Measurements from ENCODE around the gene EIF4E3. TPM values are rescaled to one million over a fixed set of nuclear protein-coding genes. Genes with fewer than 3 reads are reported as not detected.

EIF4E3 gene
- total and polyA plus RNA-seq, 10 of the 15 experiments (the other 5 are each of a cell fraction or from before 2014, with no cell fraction given) = 0.05 to 0.38 (median 0.16) TPM; not detected in 1

DNA sequence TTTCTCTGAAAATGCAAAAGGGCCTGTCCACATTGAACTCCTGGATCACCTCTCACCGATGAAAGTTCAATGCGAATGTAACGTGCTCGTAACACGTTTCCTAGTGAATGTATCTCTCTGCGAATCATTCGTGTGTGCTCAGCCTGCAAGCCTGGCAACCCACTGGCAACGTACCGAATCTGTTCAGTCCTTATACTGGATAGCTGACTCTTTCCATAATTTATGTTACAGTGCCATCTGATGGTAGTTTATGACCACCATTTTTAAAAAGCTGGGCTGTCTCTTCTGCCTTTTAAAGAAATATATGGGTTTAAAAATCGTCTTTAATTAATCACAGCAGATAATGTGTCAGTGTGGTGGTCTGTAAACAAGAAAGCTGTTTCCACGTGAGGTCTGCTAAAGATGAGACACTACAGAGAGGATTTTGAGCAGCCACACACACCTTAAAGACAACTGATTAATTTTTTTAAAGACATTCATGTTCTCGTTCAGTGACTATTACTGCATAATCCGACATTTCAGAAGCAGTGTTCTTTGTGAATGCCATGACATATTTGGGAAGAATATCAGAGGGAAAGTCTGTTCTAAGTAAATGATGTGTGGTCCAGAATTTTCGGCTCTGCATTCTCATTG is 72.3 kb downstream of the EIF4E3 start (continued):
- no peak for TF ChIP-seq PKNOX1 (IDR thresholded peaks at IDR 0.05)
- no peak for TF ChIP-seq LARP7 (IDR thresholded peaks at IDR 0.05)
- no peak for TF ChIP-seq RELB (IDR thresholded peaks at IDR 0.05; ENCODE audit: low read depth)
- TF ChIP-seq TCF3 (IDR thresholded peaks at IDR 0.05; ENCODE audit: borderline replicate concordance, insufficient read depth, low read depth, low read length) = no peak
- TF ChIP-seq CREM (IDR thresholded peaks at IDR 0.05; ENCODE audit: low read depth) = no peak
- no peak for TF ChIP-seq NR2C1 (IDR thresholded peaks at IDR 0.05)

- DNase-seq (ENCODE audit: low read depth, low spot score) (no peak), ATAC-seq (no peak), FAIRE-seq (no peak)
- intact Hi-C loops (cut with micrococcal nuclease; ENCODE audit: unreplicated experiment) = loop anchor here (1.0 to 5.0 kb wide), 4 partner anchors 645 to 1587 kb away; no protein-coding TSS in a partner anchor
- H3K4me1 ChIP-seq (ENCODE audit: control insufficient read depth, insufficient read depth, low read length) = no peaks in the 10 kb centered on the region
- no peaks in the 10 kb centered on the region for H4K20me1 ChIP-seq (ENCODE audit: control insufficient read depth, insufficient read depth)
- H3K79me2 ChIP-seq (ENCODE audit: control insufficient read depth, insufficient read depth, low read length) = no peaks in the 10 kb centered on the region
- H3K9ac ChIP-seq (ENCODE audit: control insufficient read depth, insufficient read depth, low read length) = no peak overlapping the region
- in situ Hi-C loops (cut with MboI) = loop anchor here (10.0 kb wide), 1 partner anchor 1097 kb away; no protein-coding TSS in a partner anchor
- ChIA-PET POLR2A (no interaction called here), SMC1A (ENCODE audit: uncharacterized antibody, unreplicated experiment) (no interaction called here), CTCF (interaction anchor here (0.6 to 1.8 kb wide), 3 partner anchors 500 to 1101 kb away, joined by 3 to 7 read pairs (median 4); no protein-coding TSS in a partner anchor), RAD21 (ENCODE audit: unreplicated experiment) (interaction anchor here (1.5 kb wide), 1 partner anchor 645 kb away, joined by 4 read pairs; no protein-coding TSS in a partner anchor)
- H2AFZ ChIP-seq (ENCODE audit: control insufficient read depth, low read depth, low read length) = no peak overlapping the region
- H3K4me3 ChIP-seq = no peak overlapping the region
- no peaks in the 10 kb centered on the region for H3K9me3 ChIP-seq (replicated peaks; ENCODE audit: control insufficient read depth, insufficient read depth, low read length)
- H3K27me3 ChIP-seq (replicated peaks in 1 of 2; ENCODE audit: control insufficient read depth in 2 of 2, insufficient read depth in 2 of 2, low read length in 1 of 2) = peaks cover 0 to 2% of the 10 kb centered on the region in 2 experiments; a peak in 1 of 4 replicates
- WGBS (ENCODE audit: insufficient coverage, insufficient replicate concordance, low lambda C conversion rate, missing lambda C conversion rate) = 37% methylated on average over 6 of the region's 6 CpGs
- no peaks in the 10 kb centered on the region for H3K36me3 ChIP-seq (ENCODE audit: control insufficient read depth in 2 of 2, insufficient read depth in 2 of 2, low read length in 1 of 2)
- no peak overlapping the region for H3K4me2 ChIP-seq (ENCODE audit: control insufficient read depth, insufficient read depth)
- no peak overlapping the region for H3K27ac ChIP-seq (ENCODE audit: control insufficient read depth, insufficient read depth)
- BruUV-seq (replicated peaks) = no TSS peak
- TF ChIP-seq CREM (IDR thresholded peaks at IDR 0.05; ENCODE audit: low read depth) = no peak
- TF ChIP-seq, protein P1, sequence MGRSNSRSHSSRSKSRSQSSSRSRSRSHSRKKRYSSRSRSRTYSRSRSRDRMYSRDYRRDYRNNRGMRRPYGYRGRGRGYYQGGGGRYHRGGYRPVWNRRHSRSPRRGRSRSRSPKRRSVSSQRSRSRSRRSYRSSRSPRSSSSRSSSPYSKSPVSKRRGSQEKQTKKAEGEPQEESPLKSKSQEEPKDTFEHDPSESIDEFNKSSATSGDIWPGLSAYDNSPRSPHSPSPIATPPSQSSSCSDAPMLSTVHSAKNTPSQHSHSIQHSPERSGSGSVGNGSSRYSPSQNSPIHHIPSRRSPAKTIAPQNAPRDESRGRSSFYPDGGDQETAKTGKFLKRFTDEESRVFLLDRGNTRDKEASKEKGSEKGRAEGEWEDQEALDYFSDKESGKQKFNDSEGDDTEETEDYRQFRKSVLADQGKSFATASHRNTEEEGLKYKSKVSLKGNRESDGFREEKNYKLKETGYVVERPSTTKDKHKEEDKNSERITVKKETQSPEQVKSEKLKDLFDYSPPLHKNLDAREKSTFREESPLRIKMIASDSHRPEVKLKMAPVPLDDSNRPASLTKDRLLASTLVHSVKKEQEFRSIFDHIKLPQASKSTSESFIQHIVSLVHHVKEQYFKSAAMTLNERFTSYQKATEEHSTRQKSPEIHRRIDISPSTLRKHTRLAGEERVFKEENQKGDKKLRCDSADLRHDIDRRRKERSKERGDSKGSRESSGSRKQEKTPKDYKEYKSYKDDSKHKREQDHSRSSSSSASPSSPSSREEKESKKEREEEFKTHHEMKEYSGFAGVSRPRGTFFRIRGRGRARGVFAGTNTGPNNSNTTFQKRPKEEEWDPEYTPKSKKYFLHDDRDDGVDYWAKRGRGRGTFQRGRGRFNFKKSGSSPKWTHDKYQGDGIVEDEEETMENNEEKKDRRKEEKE (IDR thresholded peaks at IDR 0.05) = no peak
- TF ChIP-seq MTA2 (IDR thresholded peaks at IDR 0.05; ENCODE audit: low read depth) = no peak
- TF ChIP-seq BCL11A (IDR thresholded peaks at IDR 0.05; ENCODE audit: low read depth, low read length) = no peak
- TF ChIP-seq SIX5 (IDR thresholded peaks at IDR 0.05; ENCODE audit: low read depth, low read length, severe bottlenecking) = no peak
- TF ChIP-seq CBX3 (IDR thresholded peaks at IDR 0.05; ENCODE audit: borderline replicate concordance, low read depth) = no peak
- TF ChIP-seq ETV6 (conservative IDR thresholded peaks at IDR 0.05 in 1 of 2, IDR thresholded peaks at IDR 0.05 in 1 of 2; ENCODE audit: borderline replicate concordance in 1 of 2, low read depth in 1 of 2) = no peak
- TF ChIP-seq ZSCAN29 (IDR thresholded peaks at IDR 0.05) = no peak
Observed at GRCh38 chr3:71651625-71652024, 73.6 kb downstream of the EIF4E3 start.

Data from GM12878 (cell line).